Gastrocnemius medialis (tissue), 4 donors: Measurements from ENCODE around the gene DDX5. TPM values are rescaled to one million over a fixed set of nuclear protein-coding genes. Genes with fewer than 3 reads are reported as not detected.

Experiments
- ATAC-seq, 2 donors: fragments of 150-250 bp; one replicate each; pipeline ENCODE4 v1.9.1; 2016
- DNase-seq, 2 donors: peaks; one replicate each; pipeline ENCODE4 v3.0.0-alpha.2; 2019
- H3K27ac ChIP-seq, 4 donors: fragments of 200-600 bp; sonication (generic); 1 replicate in 1 of 4; 2 replicates in 3 of 4; pipeline ENCODE4 v1.5.1; 2016 to 2018; ENCODE audit warnings: mild to moderate bottlenecking in 2 of 4, moderate library complexity in 1 of 4
- H3K27me3 ChIP-seq, 3 donors: fragments of 200-600 bp; sonication (generic) in 2 of 3; 1 replicate in 1 of 3; 2 replicates in 2 of 3; pipeline versions ENCODE4 v1.5.1 to v1.6.0; 2016 to 2019; ENCODE audit warnings: mild to moderate bottlenecking in 1 of 3, moderate library complexity in 1 of 3
- H3K36me3 ChIP-seq, 2 donors: fragments of 200-600 bp; sonication (generic) in 1 of 2; one replicate each; pipeline ENCODE4 v1.5.1; 2017 to 2018
- H3K4me1 ChIP-seq, 2 donors: fragments of 200-600 bp; sonication (generic) in 1 of 2; one replicate each; pipeline ENCODE4 v1.5.1; 2016 to 2017; ENCODE audit warnings: mild to moderate bottlenecking in 2 of 2
- H3K4me3 ChIP-seq, 4 donors: fragments of 200-600 bp; sonication (generic) in 3 of 4; 1 replicate in 1 of 4; 2 replicates in 3 of 4; pipeline ENCODE4 v1.5.1; 2016 to 2019; ENCODE audit warnings: mild to moderate bottlenecking in 2 of 4
- H3K9me3 ChIP-seq, 3 donors: fragments of 200-600 bp; sonication (generic) in 2 of 3; 1 replicate in 1 of 3; 2 replicates in 2 of 3; pipeline ENCODE4 v1.5.1; 2016 to 2019
- POLR2A ChIP-seq, 2 donors: fragments of 450-650 bp; IDR thresholded peaks; one replicate each; pipeline ENCODE4 v1.6.1; 2017; ENCODE audit warnings: antibody characterized with exemption in 2 of 2, mild to moderate bottlenecking in 2 of 2, moderate library complexity in 2 of 2
- in situ Hi-C, 4 donors: fragments of 200-750 bp; cut with MboI; loops; one replicate each; pipeline versions ENCODE4 v1.15.0 to v1.8.0; 2017; ENCODE audit warnings: low sequenced_read_pairs in 4 of 4
- intact Hi-C: fragments of 100-400 bp; cut with DNase I; formaldehyde crosslinking; loops from one replicate; pipeline ENCODE4 v1.15.1; 2023; ENCODE audit warnings: low total_unique reads
- total RNA-seq, 4 donors: library from RNA; depleted of rRNA; stranded (reverse); fragments of >200 nt; gene quantifications; one replicate each; pipeline versions ENCODE4 v1.1.0 to v1.2.3, GENCODE V29; 2016
- TF ChIP-seq, protein P1 (sequence below), 5 experiments: fragments of 450-650 bp in 3 of 5; fragments of 200-600 bp in 2 of 5; sonication (generic) in 2 of 5; IDR thresholded peaks in 4 of 5; conservative IDR thresholded peaks in 1 of 5; 1 replicate in 4 of 5; 2 replicates in 1 of 5; pipeline ENCODE4 v1.5.1; 2016 to 2019; ENCODE audit warnings: antibody characterized with exemption in 5 of 5, mild to moderate bottlenecking in 3 of 5, moderate library complexity in 3 of 5

Gene DDX5
- total RNA-seq, 4 donors from 2014 or later, result 450 to 771 (median 541) TPM

GRCh38 chr17:64492481-64493109 lies 13.5 kb downstream of the DDX5 start:
- peaks cover 0 to 31% of the 10 kb centered on the region in 2 donors for H3K36me3 ChIP-seq
- TF ChIP-seq POLR2A (IDR thresholded peaks at IDR 0.05), result no peak
- TF ChIP-seq, protein P1, sequence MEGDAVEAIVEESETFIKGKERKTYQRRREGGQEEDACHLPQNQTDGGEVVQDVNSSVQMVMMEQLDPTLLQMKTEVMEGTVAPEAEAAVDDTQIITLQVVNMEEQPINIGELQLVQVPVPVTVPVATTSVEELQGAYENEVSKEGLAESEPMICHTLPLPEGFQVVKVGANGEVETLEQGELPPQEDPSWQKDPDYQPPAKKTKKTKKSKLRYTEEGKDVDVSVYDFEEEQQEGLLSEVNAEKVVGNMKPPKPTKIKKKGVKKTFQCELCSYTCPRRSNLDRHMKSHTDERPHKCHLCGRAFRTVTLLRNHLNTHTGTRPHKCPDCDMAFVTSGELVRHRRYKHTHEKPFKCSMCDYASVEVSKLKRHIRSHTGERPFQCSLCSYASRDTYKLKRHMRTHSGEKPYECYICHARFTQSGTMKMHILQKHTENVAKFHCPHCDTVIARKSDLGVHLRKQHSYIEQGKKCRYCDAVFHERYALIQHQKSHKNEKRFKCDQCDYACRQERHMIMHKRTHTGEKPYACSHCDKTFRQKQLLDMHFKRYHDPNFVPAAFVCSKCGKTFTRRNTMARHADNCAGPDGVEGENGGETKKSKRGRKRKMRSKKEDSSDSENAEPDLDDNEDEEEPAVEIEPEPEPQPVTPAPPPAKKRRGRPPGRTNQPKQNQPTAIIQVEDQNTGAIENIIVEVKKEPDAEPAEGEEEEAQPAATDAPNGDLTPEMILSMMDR (IDR thresholded peaks at IDR 0.05 in 4 of 5, conservative IDR thresholded peaks at IDR 0.05 in 1 of 5), result peak in 3 of 5 experiments; percentile 29 to 64 (median 47)
- H3K4me1 ChIP-seq, result peaks cover 19 to 22% of the 10 kb centered on the region in 2 donors
- no peak overlapping the region for H3K4me3 ChIP-seq
- intact Hi-C loops (no loop called here), in situ Hi-C loops (no loop called here)
- H3K27ac ChIP-seq, result no peak overlapping the region
- no peak for ATAC-seq
- no peak for DNase-seq
- H3K9me3 ChIP-seq, result no peaks in the 10 kb centered on the region
- no peaks in the 10 kb centered on the region for H3K27me3 ChIP-seq

DNA sequence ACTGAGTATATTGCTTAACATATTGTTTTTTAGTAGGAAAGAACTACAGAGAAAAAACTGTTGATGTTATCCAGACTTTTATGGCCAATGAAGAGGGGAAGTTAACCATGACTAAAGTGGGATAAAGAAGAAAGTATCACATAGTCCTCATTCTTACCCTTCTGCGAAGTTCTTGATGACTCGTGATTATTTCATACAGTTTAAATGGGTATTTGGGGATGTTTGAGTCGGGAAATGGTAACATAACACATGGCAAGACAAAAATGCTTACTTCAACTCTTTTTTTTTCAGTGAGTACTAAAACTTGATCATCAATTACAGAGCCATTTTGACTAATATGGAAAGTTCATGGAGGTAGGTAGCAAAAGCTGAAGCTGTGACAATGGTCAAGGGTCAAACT lies 14.1 kb downstream of the DDX5 start:
- Histone ChIP-seq H3K4me3 (no peak overlapping the region), H3K36me3 (peaks cover 0 to 29% of the 10 kb centered on the region in 2 donors), H3K27ac (no peak overlapping the region), H3K27me3 (no peaks in the 10 kb centered on the region), H3K9me3 (no peaks in the 10 kb centered on the region), H3K4me1 (peaks cover 14 to 17% of the 10 kb centered on the region in 2 donors)
- ATAC-seq, result no peak
- no peak for DNase-seq
- TF ChIP-seq, protein P1 (IDR thresholded peaks at IDR 0.05 in 4 of 5, conservative IDR thresholded peaks at IDR 0.05 in 1 of 5), result no peak
- no peak for TF ChIP-seq POLR2A (IDR thresholded peaks at IDR 0.05)
- intact Hi-C loops, result no loop called here
- in situ Hi-C loops, result no loop called here

DNA sequence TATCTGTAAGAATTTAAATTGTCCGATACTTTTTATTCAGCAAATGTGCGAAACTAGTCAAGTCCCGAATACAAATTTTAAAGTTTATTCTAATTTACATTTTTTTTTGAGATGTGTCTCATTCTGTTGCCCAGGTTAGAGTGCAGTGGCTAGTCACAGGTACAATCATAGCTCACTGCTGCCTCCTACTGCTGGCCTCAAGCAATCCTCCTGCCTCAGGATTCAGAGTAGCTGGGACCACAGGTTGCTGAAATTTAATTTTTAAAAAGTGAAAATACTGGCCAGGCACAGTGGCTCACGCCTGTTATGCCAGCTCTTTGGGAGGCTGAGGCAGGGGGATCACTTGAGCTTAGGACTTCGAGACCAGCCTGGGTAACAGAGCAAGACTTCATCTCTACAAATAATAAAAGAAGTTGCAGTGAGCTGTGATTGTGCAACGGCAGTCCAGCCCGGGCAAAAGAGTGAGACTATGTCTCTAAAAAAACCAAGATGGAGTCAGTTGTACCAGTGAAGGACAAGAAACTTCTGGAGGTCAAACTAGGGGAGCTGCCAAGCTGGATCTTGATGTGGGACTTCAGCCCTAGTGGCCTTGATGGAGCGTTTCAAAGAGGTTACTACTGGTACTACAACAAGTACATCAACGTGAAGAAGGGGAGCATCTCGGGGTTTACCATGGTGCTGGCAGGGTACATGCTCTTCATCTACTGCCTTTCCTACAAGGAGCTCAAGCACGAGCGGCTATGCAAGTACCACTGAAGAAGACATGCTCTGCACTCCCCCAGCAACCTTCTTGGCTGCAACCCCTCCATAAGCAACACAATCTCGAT lies 14.8 kb downstream of the DDX5 start:
- no peaks in the 10 kb centered on the region for H3K9me3 ChIP-seq

GRCh38 chr17:64488301-64488700 lies 17.8 kb downstream of the DDX5 start:
- in situ Hi-C loops (no loop called here), intact Hi-C loops (no loop called here)
- TF ChIP-seq POLR2A (IDR thresholded peaks at IDR 0.05), result no peak
- TF ChIP-seq, protein P1 (IDR thresholded peaks at IDR 0.05 in 4 of 5, conservative IDR thresholded peaks at IDR 0.05 in 1 of 5), result no peak

More for the DNA sequence above, 14.8 kb downstream of the DDX5 start:
- H3K4me3 ChIP-seq, result no peak overlapping the region
- intact Hi-C loops, result no loop called here
- in situ Hi-C loops, result no loop called here
- no peaks in the 10 kb centered on the region for H3K27me3 ChIP-seq
- DNase-seq (no peak), ATAC-seq (no peak)
- peaks cover 13 to 17% of the 10 kb centered on the region in 2 donors for H3K4me1 ChIP-seq
- no peak overlapping the region for H3K27ac ChIP-seq
- peaks cover 0 to 29% of the 10 kb centered on the region in 2 donors for H3K36me3 ChIP-seq
- no peak for TF ChIP-seq POLR2A (IDR thresholded peaks at IDR 0.05)
- TF ChIP-seq, protein P1 (IDR thresholded peaks at IDR 0.05 in 4 of 5, conservative IDR thresholded peaks at IDR 0.05 in 1 of 5), result peak in 4 of 5 experiments; percentile 20 to 44 (median 31)

More at GRCh38 chr17:64488301-64488700, 17.8 kb downstream of the DDX5 start:
- no peak for ATAC-seq
- H3K4me1 ChIP-seq, result no peaks in the 10 kb centered on the region
- DNase-seq, result no peak
- no peak overlapping the region for H3K27ac ChIP-seq
- H3K9me3 ChIP-seq, result no peaks in the 10 kb centered on the region
- H3K4me3 ChIP-seq, result no peak overlapping the region
- peaks cover 0 to 51% of the 10 kb centered on the region in 2 donors for H3K36me3 ChIP-seq
- no peaks in the 10 kb centered on the region for H3K27me3 ChIP-seq
